ENCODE results near the gene PLPP4.
A peak's percentile ranks its signal among the peaks of the same experiment; 100 is the strongest.
"Not testable (repeated sequence)": the region's sequence is repeated elsewhere in the genome, so short reads cannot be mapped to it uniquely, and the experiment has no call there.

Gene PLPP4

DNA sequence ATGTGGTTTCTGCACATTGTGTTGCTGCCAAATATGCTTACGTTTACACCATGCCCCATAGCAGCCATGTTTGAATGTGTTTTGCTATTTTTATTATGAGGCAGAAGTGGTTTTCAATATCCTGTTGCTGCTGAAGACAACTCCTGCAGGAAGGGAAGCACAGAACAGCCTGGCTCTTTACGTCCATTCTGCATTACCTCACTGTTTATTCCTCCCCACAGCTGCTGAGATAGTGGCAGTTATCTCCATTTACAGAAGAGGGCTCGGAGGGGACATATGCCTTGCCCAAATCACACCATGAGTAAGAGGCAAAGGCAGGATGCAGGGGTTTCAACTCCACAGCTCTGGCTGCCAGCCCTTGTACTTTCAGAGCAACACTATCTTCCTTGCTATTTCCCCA lies 35.3 kb downstream of the PLPP4 start:
- DNase-seq = no peak

DNA sequence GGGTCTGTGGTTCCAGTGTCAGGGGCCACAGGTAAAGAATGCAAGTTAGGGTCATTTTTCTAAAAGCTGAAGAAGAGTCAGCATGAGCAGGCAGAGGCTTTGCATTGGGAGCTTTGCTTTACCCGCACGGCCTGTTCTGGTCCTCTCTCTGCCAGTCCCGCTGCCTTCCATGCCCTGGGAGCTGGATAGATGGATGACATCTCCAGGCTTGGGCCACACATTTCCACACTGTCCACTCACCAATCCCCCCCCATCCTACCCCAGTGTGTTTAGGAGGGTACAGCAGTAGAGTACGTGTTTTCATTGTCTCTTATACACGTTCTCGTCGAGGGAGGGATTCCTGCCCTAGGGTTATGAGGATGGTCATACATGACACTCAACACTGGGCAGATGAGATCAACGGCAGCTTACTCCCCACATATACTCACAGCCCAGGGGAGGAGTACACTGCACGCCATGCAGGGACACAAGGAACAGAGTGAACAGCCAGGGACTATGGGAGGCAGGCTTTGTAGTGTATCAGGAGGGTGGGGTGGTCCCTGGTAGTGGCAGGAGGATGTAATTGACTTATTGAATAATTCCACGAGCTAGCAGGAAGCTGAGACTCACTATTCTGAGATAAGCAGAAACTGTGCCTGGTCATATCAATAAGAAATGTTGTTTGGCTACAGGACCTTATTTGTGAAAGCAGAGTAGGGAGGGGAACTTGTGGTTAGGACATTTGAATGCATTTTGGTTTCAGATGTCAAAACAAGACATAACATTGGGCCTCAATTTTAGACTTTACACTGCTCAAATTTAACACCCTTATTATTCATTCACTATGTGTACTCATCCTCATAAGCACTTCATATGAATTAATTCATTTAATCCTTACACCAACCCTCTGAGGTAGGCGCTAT lies 36.6 kb downstream of the PLPP4 start:
- no peak for DNase-seq

GRCh38 chr10:120494313-120494710 lies 37.3 kb downstream of the PLPP4 start:
- DNase-seq = no peak

DNA sequence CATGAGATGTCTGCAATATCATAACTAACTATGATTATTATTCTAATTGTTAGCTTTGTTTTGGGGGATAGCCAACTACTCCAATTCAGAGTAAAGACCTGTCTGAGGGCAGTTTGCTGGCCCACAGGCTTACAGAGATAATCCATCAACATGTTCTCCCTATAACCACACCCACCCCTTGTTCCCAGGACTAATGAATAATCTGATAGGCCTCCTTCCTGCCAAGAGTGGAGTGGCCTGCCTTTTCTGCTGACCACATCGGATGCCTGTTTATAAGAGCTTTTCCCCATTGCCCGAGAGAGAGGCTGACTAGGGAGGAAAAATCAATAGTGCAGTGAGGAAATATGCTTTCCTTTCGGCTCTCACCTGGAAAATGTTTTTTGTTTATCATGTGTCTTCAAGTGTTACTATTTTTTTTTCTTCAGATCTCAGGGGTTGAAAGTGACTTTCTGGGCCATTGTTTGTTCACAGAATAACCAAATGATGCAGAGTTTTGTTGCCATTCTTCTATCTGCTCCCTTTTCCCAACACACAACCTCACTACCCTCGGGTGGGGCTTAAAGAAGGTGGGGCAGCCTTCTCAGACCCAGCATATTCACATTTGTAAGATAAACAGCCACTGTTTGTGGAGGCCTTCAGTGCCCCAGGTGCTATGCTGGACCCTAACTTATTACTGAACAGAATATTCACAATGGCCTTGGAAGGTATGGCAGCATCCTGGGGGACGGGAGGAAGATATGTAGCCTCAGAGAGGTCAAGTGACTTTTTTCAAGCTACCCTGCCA lies 38.4 kb downstream of the PLPP4 start:
- no peak for DNase-seq

- DNase-seq = no peak
These were observed 42.9 kb downstream of the PLPP4 start for GRCh38 chr10:120499883-120500282.

DNA sequence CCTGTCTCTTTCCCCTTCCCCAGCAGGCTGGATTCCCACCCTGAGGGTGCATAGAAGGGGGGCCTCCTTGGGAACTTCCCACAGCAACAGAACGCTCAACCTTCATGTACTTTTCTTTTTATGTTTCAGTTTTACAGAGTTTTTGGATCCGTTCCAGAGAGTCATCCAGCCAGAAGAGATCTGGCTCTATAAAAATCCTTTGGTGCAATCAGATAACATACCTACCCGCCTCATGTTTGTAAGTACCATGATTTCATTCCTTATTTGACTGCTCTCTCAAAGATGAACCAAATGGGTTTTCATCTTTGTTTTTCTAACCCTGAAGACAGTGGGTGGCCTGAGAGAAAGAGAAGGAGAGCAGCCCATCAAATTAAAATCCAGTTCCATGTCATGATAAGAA lies 46.7 kb downstream of the PLPP4 start:
- DNase-seq = no peak

DNA sequence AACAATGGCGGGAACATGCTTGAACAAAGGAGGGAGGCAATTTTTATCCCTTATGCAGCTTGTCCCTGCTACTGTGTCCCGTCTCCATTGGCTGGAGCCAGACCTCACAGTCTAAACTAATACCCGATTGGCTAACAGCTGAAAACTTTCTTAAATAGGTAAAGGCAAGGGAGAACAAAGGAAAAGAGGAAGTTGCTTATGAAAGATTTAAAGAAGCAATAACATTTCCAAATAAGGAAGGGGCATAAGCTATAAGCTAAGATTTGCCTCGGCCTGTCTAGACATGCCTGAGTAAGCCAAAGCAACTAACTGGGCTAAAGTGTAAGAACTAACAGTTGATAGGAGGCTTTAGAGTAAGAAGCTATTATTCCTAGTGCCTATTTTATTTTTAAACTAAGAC lies 47.2 kb downstream of the PLPP4 start:
- DNase-seq = not testable (repeated sequence)

DNA sequence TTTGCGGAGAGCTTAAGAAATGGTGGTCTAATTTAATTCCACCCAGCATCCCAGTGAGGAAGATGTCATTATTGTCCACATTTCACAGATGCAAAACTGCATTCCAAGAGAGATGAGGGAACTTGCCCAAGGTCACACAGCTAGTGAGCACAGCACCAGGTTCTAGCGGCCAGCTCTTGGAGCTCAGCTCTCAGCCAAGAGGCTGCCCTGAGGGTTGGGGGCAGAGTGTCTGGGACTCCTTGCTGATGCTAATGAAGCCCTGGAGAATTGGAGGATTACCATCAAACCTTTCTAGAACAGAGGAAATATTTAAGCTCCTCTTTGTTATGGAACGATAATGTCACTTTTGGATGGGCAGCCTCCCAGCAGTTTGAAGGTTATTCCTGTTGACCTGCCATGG lies 48.0 kb downstream of the PLPP4 start:
- DNase-seq = no peak

DNA sequence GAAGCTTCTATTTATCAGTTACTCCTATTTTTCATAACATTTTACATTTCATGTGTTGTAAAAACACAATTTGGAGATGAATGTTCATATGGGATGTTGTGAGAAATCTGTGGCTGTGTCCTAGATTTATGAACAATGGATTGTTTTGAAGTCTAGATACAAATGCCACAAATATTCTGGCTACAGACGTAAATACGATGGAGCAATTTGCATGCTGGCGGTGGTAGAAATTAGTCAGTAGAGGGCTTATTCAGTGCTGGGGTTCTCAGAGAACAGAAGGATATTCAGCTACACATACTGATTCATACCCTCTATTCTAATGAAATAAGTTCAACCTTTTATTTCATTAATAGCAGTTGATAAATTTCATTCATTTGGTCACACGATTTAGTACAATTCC lies 48.8 kb downstream of the PLPP4 start:
- no peak for DNase-seq

- DNase-seq = no peak
These were observed 49.6 kb downstream of the PLPP4 start for GRCh38 chr10:120506674-120507073.

- no peak for DNase-seq
These were observed 50.1 kb downstream of the PLPP4 start for GRCh38 chr10:120507175-120507574.

GRCh38 chr10:120507651-120508050 lies 50.6 kb downstream of the PLPP4 start:
- DNase-seq = no peak

DNA sequence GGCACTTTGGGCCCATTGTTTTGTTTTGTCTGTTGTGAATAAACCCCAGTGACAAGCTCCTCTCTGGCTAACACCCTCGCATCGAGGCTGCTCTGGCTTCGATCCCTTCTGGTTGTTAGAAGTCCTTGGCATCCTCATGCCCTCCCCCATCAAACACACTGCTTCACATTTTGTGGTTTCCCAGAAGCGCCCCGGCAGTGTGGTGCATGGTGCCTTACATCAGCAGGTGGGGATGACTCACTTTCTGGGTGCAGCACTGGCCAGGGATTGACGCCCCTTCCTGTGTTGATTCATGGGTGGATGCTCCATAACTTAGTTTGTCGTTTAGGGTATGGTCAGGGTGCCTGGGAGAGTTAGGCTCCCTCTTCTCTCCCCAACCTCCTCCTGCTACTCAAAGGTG lies 51.4 kb downstream of the PLPP4 start:
- DNase-seq = peak; percentile 23

- no peak for DNase-seq
These were observed 51.9 kb downstream of the PLPP4 start for GRCh38 chr10:120508966-120509365.

DNA sequence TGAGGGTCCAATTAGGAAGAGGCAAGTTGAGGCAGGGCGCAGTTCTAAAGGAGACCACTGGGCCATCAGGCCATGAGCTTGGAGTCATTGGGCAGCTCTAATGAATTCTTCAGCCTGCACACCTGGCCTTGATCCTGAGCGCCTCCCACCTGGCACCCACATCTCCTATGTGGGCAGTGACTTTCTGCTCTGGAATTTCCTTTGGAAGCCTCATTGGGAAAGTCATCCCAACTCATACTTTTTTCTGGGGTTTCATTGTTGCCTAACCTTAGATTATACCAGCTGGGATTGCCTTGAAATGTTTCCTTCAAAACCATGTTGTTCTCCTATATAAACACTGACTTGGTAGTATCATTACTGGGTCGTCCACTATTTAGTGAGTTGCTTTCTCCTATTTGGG lies 54.1 kb downstream of the PLPP4 start:
- DNase-seq = no peak

DNA sequence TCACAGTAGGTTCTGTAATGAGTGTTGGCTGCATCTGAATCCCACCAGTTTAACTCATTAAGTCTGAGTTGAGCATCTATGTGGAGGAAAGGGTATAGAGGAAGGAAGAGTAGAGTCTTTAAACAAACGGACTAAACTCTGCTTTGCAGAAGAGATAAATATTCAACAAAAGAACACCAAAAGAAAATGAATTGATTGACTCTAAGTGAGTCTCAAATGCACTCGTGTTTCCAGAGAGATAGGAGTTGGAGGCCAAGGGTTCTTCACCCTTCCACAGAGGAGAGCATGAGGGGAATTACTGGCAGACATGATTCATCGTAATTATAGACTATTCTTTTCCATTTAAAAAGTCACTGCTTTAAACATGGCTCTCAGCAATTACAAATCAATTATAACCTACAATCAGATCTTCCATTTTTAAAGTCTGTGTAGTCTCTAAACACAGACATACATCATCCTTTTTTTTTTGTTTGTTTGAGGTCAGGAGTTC lies 56.3 kb downstream of the PLPP4 start:
- DNase-seq = no peak

- DNase-seq = no peak
These were observed 57.1 kb downstream of the PLPP4 start for GRCh38 chr10:120514035-120514620.

DNA sequence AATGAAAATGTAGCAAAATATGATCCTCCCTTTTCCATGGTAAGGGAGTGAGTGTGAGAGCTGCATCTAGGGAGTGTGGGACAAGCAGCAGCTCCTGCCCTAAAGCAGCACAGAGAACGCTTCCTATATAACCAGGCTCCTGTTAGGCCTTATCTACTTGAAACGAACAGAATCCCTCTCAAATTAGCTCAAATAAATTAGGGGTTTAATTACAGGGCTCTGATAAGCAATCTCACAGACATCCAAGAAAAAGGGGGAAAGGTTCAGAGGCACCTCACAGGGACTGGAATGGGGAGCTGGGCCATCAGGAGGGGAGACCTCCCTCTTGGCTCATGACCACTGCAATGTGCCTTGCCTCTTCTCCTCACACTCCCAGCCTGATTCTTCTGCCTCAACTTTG lies 57.9 kb downstream of the PLPP4 start:
- DNase-seq = no peak

GRCh38 chr10:120515741-120516140 lies 58.7 kb downstream of the PLPP4 start:
- no peak for DNase-seq

DNA sequence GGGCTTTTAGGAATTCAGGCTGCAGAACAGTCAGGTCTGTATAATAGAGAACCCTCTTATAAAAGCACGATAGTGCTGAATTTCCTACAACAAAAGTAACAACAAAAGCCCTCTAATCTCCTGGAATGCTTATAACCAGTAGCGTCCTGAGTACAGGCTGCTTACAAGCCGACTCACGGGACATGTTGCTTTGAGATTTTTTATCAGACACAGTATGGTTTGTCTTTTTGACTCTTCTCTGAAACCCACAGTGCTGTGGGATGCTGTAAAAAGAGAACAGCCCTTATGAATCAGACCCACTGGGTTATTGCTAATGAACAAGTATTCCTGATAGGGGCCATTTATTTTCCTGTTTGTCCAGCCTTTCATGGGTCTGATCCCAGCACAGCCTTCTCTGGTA lies 59.4 kb downstream of the PLPP4 start:
- DNase-seq = no peak

- no peak for DNase-seq
These were observed 60.2 kb downstream of the PLPP4 start for GRCh38 chr10:120517196-120517595.

DNA sequence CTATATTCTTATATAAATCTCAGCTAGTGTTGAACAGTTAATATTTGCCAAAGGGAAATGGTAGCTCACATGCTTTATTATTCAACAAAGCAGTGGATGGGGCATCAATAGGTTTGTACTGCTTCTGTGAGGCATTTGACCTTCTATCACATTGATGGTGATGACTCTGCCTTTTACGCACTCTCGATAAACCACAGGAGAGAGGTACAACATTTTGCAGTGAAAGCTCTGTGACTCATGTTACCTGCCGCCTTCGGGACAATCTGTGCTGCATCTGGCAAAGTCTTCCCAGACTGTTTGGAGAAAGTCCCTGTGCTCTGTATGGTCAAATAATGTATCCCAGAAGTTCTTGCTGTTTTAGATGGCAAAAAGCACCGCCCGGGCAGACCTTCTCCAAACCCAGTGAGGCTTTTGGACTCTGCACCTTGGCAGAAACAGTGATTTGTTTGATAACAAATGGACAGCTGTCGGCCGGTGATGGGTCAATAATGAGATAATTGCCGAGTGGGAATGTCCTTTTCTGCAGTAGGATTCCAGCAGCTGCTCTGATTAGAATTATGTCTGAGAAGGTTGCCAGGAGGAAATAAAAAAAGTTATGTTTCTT lies 61.0 kb downstream of the PLPP4 start:
- no peak for DNase-seq

- DNase-seq = no peak
These were observed 64.9 kb downstream of the PLPP4 start for GRCh38 chr10:120521880-120522279.

Measured in NK-92 treated with Interleukin-12 subunit alpha and Interleukin-12 subunit beta, amount 100 ng/mL, for 24 hours (cell line).